HepG2 (cell line): ENCODE results near the gene ZSCAN21. TPM values are rescaled to one million over a fixed set of nuclear protein-coding genes. Genes with fewer than 3 reads are reported as not detected.
A peak's percentile ranks its signal among the peaks of the same experiment; 100 is the strongest.

Source experiments
- ATAC-seq: fragments of 200-7000 bp; cut with Tn5 transposase; 3 replicates; pipeline ENCODE4 v1.9.1; 2020; ENCODE audit warnings: mild to moderate bottlenecking, moderate library complexity
- BruUV-seq: library from RNA; stranded (reverse); fragments of 400-500 nt; replicated peaks from 2 replicates; lab custom pipeline; 2021; lab: Mats Ljungman, UMichigan
- CTCF ChIA-PET: fragments of 300-600 bp; formaldehyde crosslinking; extraction: SDS; loops from one replicate; lab custom pipeline; 2021; ENCODE audit warnings: low total read pairs, inconsistent platforms, low intra/inter-chr PET ratio; lab: Yijun Ruan, JAX
- POLR2A ChIA-PET: fragments of 350-600 bp; sonication (Branson Sonifier 250); formaldehyde crosslinking; loops from one replicate; lab custom pipeline; 2020; ENCODE audit warnings: antibody characterized with exemption, inconsistent platforms; lab: Yijun Ruan, JAX
- DNase-seq: peaks from one replicate; pipeline ENCODE4 v3.0.0-alpha.2; 2015; ENCODE audit warnings: low spot score
- FAIRE-seq: peaks from 3 replicates; lab custom pipeline; 2011; peaks lifted over from hg19 to GRCh38; lab: Jason Lieb, UNC
- H2AFZ ChIP-seq: one replicate; pipeline ENCODE4 v1.6.1; 2011; ENCODE audit warnings: low read length, inconsistent platforms
- H3K27ac ChIP-seq: fragments of 300-600 bp; 3 replicates; pipeline ENCODE4 v1.8.0; 2011; ENCODE audit warnings: mixed run types, mild to moderate bottlenecking, mixed read lengths, low read length, inconsistent platforms; ENCODE audit not compliant: insufficient read depth; ENCODE audit errors: extremely low read length
- H3K27me3 ChIP-seq, 2 experiments: fragments of 200-600 bp in 1 of 2; 2 replicates in 1 of 2; 3 replicates in 1 of 2; pipeline versions ENCODE4 v1.6.0 to v1.8.0; 2011; ENCODE audit warnings: low read length in 2 of 2, mild to moderate bottlenecking in 2 of 2, moderate library complexity in 2 of 2, inconsistent platforms in 1 of 2; ENCODE audit not compliant: insufficient read depth in 2 of 2, control insufficient read depth in 1 of 2
- H3K36me3 ChIP-seq, 2 experiments: fragments of 200-600 bp in 1 of 2; replicated peaks in 1 of 2; 2 replicates in 1 of 2; 3 replicates in 1 of 2; pipeline versions ENCODE4 v1.5.1 to v1.8.0; 2011; ENCODE audit warnings: low read length in 2 of 2, inconsistent platforms in 1 of 2; ENCODE audit not compliant: insufficient read depth in 2 of 2, control insufficient read depth in 1 of 2
- H3K4me1 ChIP-seq: 2 replicates; pipeline ENCODE4 v1.5.1; 2012; ENCODE audit warnings: low read length, inconsistent platforms; ENCODE audit not compliant: insufficient read depth
- H3K4me2 ChIP-seq: 2 replicates; pipeline ENCODE4 v1.6.0; 2011; ENCODE audit warnings: low read depth, low read length, inconsistent platforms
- H3K4me3 ChIP-seq, 3 experiments: fragments of 200-600 bp in 1 of 3; sonication (generic), shearing (Covaris generic) in 1 of 3; replicated peaks in 1 of 3; 2 replicates each; pipeline ENCODE4 v1.5.1; 2011 to 2016; ENCODE audit warnings: low read length in 3 of 3, inconsistent platforms in 2 of 3, low read depth in 2 of 3, mild to moderate bottlenecking in 2 of 3, control low read depth in 1 of 3, mixed read lengths in 1 of 3; ENCODE audit not compliant: insufficient read depth in 1 of 3
- H3K79me2 ChIP-seq: one replicate; pipeline ENCODE4 v1.6.1; 2011; ENCODE audit warnings: low read length, inconsistent platforms; ENCODE audit not compliant: insufficient read depth
- H3K9ac ChIP-seq: 2 replicates; pipeline ENCODE4 v1.6.0; 2011; ENCODE audit warnings: mild to moderate bottlenecking, low read depth, low read length, inconsistent platforms; ENCODE audit not compliant: insufficient read depth
- H3K9me3 ChIP-seq: 2 replicates; pipeline ENCODE4 v1.5.1; 2012; ENCODE audit warnings: mild to moderate bottlenecking, low read length
- H4K20me1 ChIP-seq: 2 replicates; pipeline ENCODE4 v1.6.0; 2011; ENCODE audit warnings: inconsistent platforms, mild to moderate bottlenecking, low read length, moderate library complexity; ENCODE audit not compliant: insufficient read depth
- CEBPG ChIP-seq: IDR thresholded peaks from 2 replicates; pipeline ENCODE4 v1.6.1; 2016
- FOXC1 ChIP-seq: sonication (generic); formaldehyde crosslinking; IDR thresholded peaks from 2 replicates; pipeline ENCODE4 v1.8.0; 2022; ENCODE audit warnings: mild to moderate bottlenecking, missing genetic modification reagents, borderline replicate concordance
- JDP2 ChIP-seq: sonication (generic); formaldehyde crosslinking; IDR thresholded peaks from 2 replicates; pipeline ENCODE4 v1.8.1; 2022; ENCODE audit warnings: missing genetic modification reagents, borderline replicate concordance
- JUND ChIP-seq: sonication (generic); formaldehyde crosslinking; IDR thresholded peaks from 2 replicates; pipeline ENCODE4 v1.8.0; 2022; ENCODE audit warnings: mild to moderate bottlenecking, missing genetic modification reagents
- NRL ChIP-seq: sonication (generic); formaldehyde crosslinking; IDR thresholded peaks from 2 replicates; pipeline ENCODE4 v1.5.0; 2020; ENCODE audit warnings: missing genetic modification reagents, mild to moderate bottlenecking, moderate library complexity, borderline replicate concordance
- PPARG ChIP-seq: conservative IDR thresholded peaks from 2 replicates; pipeline ENCODE4 v1.6.1; 2016; ENCODE audit warnings: missing biosample characterization, missing genetic modification reagents
- RELA ChIP-seq: sonication (generic); formaldehyde crosslinking; IDR thresholded peaks from 2 replicates; pipeline ENCODE4 v1.4.0; 2020; ENCODE audit warnings: missing genetic modification reagents
- RFX3 ChIP-seq: IDR thresholded peaks from 2 replicates; pipeline ENCODE4 v1.6.1; 2016; ENCODE audit warnings: missing biosample characterization, missing genetic modification reagents
- RORA ChIP-seq: sonication (generic); formaldehyde crosslinking; IDR thresholded peaks from 2 replicates; pipeline ENCODE4 v1.5.0; 2020; ENCODE audit warnings: mild to moderate bottlenecking, missing genetic modification reagents, moderate library complexity
- STAT6 ChIP-seq: sonication (generic); formaldehyde crosslinking; IDR thresholded peaks from 2 replicates; pipeline ENCODE4 v1.4.0; 2020; ENCODE audit warnings: missing genetic modification reagents, mild to moderate bottlenecking, borderline replicate concordance
- TFDP1 ChIP-seq: IDR thresholded peaks from 2 replicates; pipeline ENCODE4 v1.6.1; 2016; ENCODE audit warnings: missing compliant biosample characterization, missing genetic modification reagents, borderline replicate concordance
- ZBTB38 ChIP-seq: sonication (generic); formaldehyde crosslinking; IDR thresholded peaks from 2 replicates; pipeline ENCODE4 v1.5.1; 2020; ENCODE audit warnings: mild to moderate bottlenecking, missing genetic modification reagents
- ZKSCAN8 ChIP-seq: IDR thresholded peaks from 2 replicates; pipeline ENCODE4 v1.6.1; 2016; ENCODE audit warnings: borderline replicate concordance, missing genetic modification reagents, missing compliant biosample characterization
- ZNF253 ChIP-seq: sonication (generic); formaldehyde crosslinking; IDR thresholded peaks from 2 replicates; pipeline ENCODE4 v1.8.0; 2022; ENCODE audit warnings: mild to moderate bottlenecking, missing genetic modification reagents, borderline replicate concordance
- ZNF331 ChIP-seq: sonication (generic); formaldehyde crosslinking; IDR thresholded peaks from 2 replicates; pipeline ENCODE4 v1.4.0; 2020; ENCODE audit warnings: missing genetic modification reagents
- ZNF549 ChIP-seq: sonication (generic); formaldehyde crosslinking; IDR thresholded peaks from 2 replicates; pipeline ENCODE4 v1.5.0; 2020; ENCODE audit warnings: missing genetic modification reagents
- ZNF567 ChIP-seq: sonication (generic); formaldehyde crosslinking; IDR thresholded peaks from 2 replicates; pipeline ENCODE4 v1.8.1; 2023; ENCODE audit warnings: mild to moderate bottlenecking, missing genetic modification reagents, borderline replicate concordance
- ZNF652 ChIP-seq: IDR thresholded peaks from 2 replicates; pipeline ENCODE4 v1.6.1; 2016; ENCODE audit warnings: low read depth, borderline replicate concordance
- ZNF687 ChIP-seq: sonication (generic); formaldehyde crosslinking; IDR thresholded peaks from 2 replicates; pipeline ENCODE4 v1.5.1; 2020; ENCODE audit warnings: mild to moderate bottlenecking, missing genetic modification reagents, moderate library complexity
- WGBS: methylation state at CpG from one replicate; pipeline ENCODE4 v1.1.6; 2017; ENCODE audit warnings: low lambda C conversion rate; 5-methylcytosine and 5-hydroxymethylcytosine counted together
- in situ Hi-C: cut with HindIII; loops from 2 replicates; pipeline ENCODE4 v1.10.0; 2017; ENCODE audit warnings: low pct_unique_long_range_greater_than_20kb; ENCODE audit not compliant: extremely low pct_ligation_motif_present
- intact Hi-C: fragments of 100-400 bp; cut with micrococcal nuclease; formaldehyde crosslinking; loops from one replicate; pipeline ENCODE4 v1.10.0; 2022; ENCODE audit not compliant: unreplicated experiment
- polyA plus RNA-seq, 8 experiments: library from polyadenylated mRNA; depleted of rRNA in 3 of 8; stranded (reverse) in 7 of 8; unstranded in 1 of 8; fragments of >200 nt; fragmentation: Illumina TruSeq in 4 of 8; extraction: Trizol in 4 of 8; gene quantifications; 2 replicates each; pipeline versions ENCODE4 v1.2.1 to v1.2.3, GENCODE V29; 2011 to 2016; ENCODE audit warnings: low read depth in 4 of 8, missing spikeins in 1 of 8, mixed read lengths in 1 of 8; ENCODE audit not compliant: insufficient read depth in 1 of 8
- total RNA-seq, 5 experiments: library from RNA; depleted of rRNA; stranded (reverse); fragments of >200 nt; fragmentation: Illumina TruSeq; extraction: Trizol; gene quantifications; 2 replicates each; pipeline ENCODE4 v1.2.3, GENCODE V29; 2016; ENCODE audit warnings: low read depth in 1 of 5

The ZSCAN21 gene
- total and polyA plus RNA-seq, 2 of the 13 experiments (the other 11 are each of a cell fraction or from before 2014, with no cell fraction given) = 7.0 to 10.0 TPM

GRCh38 chr7:100022621-100023020 is 27.0 kb upstream of the ZSCAN21 start:
- CTCF ChIA-PET = no interaction called here
- Histone ChIP-seq H2AFZ (no peak overlapping the region), H3K4me1 (peaks cover 78% of the 10 kb centered on the region), H3K27ac (peak overlapping the region; percentile 28), H4K20me1 (peaks cover 24% of the 10 kb centered on the region), H3K36me3 (peaks cover 19 to 58% of the 10 kb centered on the region in 2 experiments), H3K4me2 (peak overlapping the region; percentile 33; the same call in 1 of the 2 replicates), H3K27me3 (no peaks in the 10 kb centered on the region), H3K9me3 (no peaks in the 10 kb centered on the region), H3K4me3 (no peak overlapping the region), H3K79me2 (peaks cover 59% of the 10 kb centered on the region), H3K9ac (no peak overlapping the region)
- POLR2A ChIA-PET = interaction anchor here (0.9 to 3.1 kb wide), 5 partner anchors 15 to 78 kb away, joined by 3 to 28 read pairs (median 5); no protein-coding TSS in a partner anchor
- BruUV-seq = no TSS peak
- intact Hi-C loops = no loop called here
- FAIRE-seq (peak; percentile 40), ATAC-seq (peak; percentile 63), DNase-seq (peak; percentile 63)
- in situ Hi-C loops = no loop called here
- 43% methylated on average over 5 of the region's 5 CpGs for WGBS
- TF ChIP-seq ZNF253 (CRISPR knock-in tag) (no peak), ZNF331 (CRISPR knock-in tag) (no peak), PPARG (CRISPR knock-in tag) (no peak), ZBTB38 (CRISPR knock-in tag) (no peak), STAT6 (CRISPR knock-in tag) (no peak), ZKSCAN8 (CRISPR knock-in tag) (no peak), ZNF567 (CRISPR knock-in tag) (no peak), JDP2 (CRISPR knock-in tag) (no peak), ZNF652 (CRISPR knock-in tag) (0 out of 2 replicates have a peak, but pooled peaks have one; percentile 21), CEBPG (CRISPR knock-in tag) (peak; percentile 54), RORA (no peak), NRL (CRISPR knock-in tag) (no peak), JUND (CRISPR knock-in tag) (no peak), ZNF687 (CRISPR knock-in tag) (no peak), ZNF549 (no peak), RELA (no peak), FOXC1 (no peak), RFX3 (CRISPR knock-in tag) (no peak), TFDP1 (CRISPR knock-in tag) (no peak)
